ENCODE data around the gene VWA5B2.

Gene VWA5B2

DNA sequence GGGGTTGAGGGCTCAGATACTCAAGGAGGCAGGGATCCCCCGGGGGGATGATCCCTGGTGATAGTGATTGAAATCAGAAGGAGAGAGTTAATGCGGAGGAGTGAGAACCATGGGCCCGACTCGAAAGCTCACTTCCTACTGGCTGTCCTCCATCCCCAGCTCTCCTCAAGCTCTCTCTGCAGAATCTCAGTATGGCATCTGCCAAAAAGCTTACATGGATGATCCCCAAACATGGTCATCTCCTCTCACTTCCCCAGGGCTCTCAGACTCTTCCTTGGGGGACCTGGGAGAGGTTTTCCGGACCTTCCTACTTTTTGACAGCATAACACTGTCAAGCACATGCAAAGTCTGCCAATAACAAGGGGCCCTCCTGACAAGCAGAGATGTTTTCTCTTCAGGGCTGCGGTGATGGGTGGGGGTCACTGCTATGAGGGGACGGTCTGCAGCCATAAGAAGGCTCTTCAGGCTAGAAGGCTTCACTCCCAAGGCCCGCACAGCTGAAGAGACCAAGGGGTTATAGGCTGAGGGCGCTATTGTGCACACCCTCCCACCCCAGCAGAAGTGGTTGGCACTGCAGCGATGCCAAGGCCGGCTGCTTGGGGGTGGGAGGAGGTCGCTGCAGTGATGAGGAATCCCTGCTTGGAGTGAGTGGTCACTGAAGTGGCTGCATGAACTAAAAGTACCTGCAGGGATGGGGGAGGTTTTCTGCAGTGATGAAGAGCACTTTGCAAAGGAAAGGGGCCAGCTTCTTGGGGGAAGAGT, 828 bp upstream of the VWA5B2 start:
- Histone ChIP-seq H3K4me3 (ENCODE audit: low read depth in 1 of 2, low read length in 2 of 2) (peak overlapping the region; percentile 35 to 50), H3K9me3 (ENCODE audit: low read length) (no peaks in the 10 kb centered on the region), H3K9ac (ENCODE audit: low read length) (no peak overlapping the region), H3K27ac (ENCODE audit: low read depth, low read length) (no peak overlapping the region), H3K4me1 (ENCODE audit: insufficient read depth, low read length) (peaks cover 13% of the 10 kb centered on the region), H3K36me3 (ENCODE audit: insufficient read depth, low read length) (no peaks in the 10 kb centered on the region), H3K27me3 (ENCODE audit: control insufficient read depth in 1 of 2, insufficient read depth in 2 of 2, low read length in 2 of 2) (peaks cover 29 to 62% of the 10 kb centered on the region in 2 donors)

DNA sequence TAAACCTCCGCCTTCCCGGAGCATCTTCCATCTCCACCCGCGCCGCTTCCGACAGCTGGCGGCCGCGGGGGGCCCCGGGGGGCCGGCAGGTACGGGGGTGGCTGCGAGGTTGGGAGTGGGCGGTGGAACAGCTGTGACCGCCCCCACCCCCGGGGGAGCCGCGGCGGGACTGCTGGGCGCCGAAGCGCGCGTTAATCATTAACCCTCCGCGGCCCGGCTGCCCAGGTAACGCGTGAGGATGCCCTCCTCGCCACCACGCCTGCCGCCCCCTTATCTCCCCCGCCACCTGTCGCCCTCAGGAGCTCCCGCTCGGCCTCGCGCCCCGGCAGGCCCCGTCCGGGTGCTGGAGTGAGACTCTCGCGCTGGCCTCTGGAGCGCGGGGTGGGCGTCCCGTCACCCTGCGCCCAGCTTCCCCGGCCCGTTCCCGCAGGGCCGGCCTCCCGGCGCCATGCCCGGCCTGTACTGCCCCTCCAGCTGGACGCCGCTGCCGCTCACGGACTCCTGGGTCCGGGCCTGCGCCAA, 757 bp downstream of the VWA5B2 start:
- Histone ChIP-seq H3K36me3 (ENCODE audit: insufficient read depth, low read length) (no peaks in the 10 kb centered on the region), H3K9me3 (ENCODE audit: low read length) (no peaks in the 10 kb centered on the region), H3K4me3 (ENCODE audit: low read depth in 1 of 2, low read length in 2 of 2) (peak overlapping the region in 1 of 2 donors; percentile 50), H3K27ac (ENCODE audit: low read depth, low read length) (no peak overlapping the region), H3K27me3 (ENCODE audit: control insufficient read depth in 1 of 2, insufficient read depth in 2 of 2, low read length in 2 of 2) (peaks cover 29 to 62% of the 10 kb centered on the region in 2 donors), H3K4me1 (ENCODE audit: insufficient read depth, low read length) (peaks cover 13% of the 10 kb centered on the region), H3K9ac (ENCODE audit: low read length) (no peak overlapping the region)

DNA sequence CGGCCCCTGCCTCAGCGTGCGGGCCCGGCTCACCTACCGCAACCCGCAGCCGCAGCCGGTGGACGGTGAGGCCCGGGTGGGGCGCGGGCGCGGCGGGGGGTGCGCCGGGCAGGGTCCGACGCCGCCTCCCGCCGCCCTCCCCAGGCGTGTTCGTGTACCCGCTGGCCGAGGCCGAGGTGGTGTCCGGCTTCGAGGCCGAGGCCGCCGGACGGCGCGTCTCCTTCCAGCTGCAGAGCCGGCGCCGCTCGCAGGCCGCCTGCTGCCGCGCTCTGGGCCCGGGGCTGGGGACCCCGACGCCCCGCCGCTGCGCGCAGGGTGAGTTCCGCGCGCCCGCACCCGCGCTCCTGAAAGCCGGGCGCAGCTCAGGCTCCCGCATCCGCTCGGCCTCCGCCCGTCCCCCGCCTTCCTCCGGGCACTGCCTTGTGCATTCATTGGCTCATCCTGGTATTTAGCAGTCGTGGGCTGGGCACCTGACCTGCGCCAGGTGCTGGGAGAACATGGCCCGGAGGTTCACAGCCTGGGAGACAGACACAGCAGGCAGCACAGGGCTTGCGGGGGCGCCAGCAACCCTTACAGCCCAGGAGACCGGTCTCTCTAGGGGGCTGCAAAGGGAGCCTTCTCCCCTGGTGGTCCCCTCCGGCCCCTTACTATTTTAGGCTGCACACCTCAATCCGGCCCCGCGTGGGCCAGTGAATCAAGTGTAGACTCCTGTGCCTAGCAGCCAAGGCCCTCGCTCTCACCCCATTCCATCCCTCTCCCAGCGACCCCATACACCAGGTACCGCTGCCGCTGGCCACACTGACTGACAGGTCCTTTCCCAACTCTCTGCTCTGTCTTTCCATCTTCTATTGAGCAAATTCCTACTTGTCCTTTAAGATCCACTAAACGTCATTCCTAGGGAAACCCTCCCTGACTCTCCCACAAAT, 1.5 kb downstream of the VWA5B2 start:
- Histone ChIP-seq H3K9me3 (ENCODE audit: low read length) (no peaks in the 10 kb centered on the region), H3K27me3 (ENCODE audit: control insufficient read depth in 1 of 2, insufficient read depth in 2 of 2, low read length in 2 of 2) (peaks cover 29 to 62% of the 10 kb centered on the region in 2 donors), H3K9ac (ENCODE audit: low read length) (no peak overlapping the region), H3K36me3 (ENCODE audit: insufficient read depth, low read length) (no peaks in the 10 kb centered on the region), H3K4me3 (ENCODE audit: low read depth in 1 of 2, low read length in 2 of 2) (no peak overlapping the region), H3K4me1 (ENCODE audit: insufficient read depth, low read length) (peaks cover 13% of the 10 kb centered on the region), H3K27ac (ENCODE audit: low read depth, low read length) (no peak overlapping the region)

DNA sequence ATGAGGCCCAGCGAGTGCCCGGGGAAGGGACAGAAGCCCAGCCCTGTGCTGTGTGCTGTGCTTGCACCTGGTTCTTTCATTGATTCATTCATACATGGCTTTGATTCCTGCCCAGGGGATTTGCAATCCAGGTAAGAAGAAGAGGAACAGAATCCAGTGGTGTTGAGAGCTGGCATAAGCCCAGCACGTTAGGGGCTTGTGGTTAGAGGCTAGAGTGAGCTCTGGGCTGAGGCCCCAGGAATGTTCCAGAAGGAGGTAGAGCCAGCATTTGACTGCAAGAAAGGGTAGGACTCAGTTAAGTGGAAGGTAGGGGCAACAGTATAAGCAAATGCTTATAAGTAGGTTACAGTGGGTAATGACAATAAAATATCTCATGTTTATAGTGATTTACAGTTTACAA, 2.3 kb downstream of the VWA5B2 start:
- Histone ChIP-seq H3K4me1 (ENCODE audit: insufficient read depth, low read length) (peaks cover 13% of the 10 kb centered on the region), H3K4me3 (ENCODE audit: low read depth in 1 of 2, low read length in 2 of 2) (no peak overlapping the region), H3K36me3 (ENCODE audit: insufficient read depth, low read length) (no peaks in the 10 kb centered on the region), H3K9me3 (ENCODE audit: low read length) (no peaks in the 10 kb centered on the region), H3K9ac (ENCODE audit: low read length) (no peak overlapping the region), H3K27ac (ENCODE audit: low read depth, low read length) (no peak overlapping the region), H3K27me3 (ENCODE audit: control insufficient read depth in 1 of 2, insufficient read depth in 2 of 2, low read length in 2 of 2) (peaks cover 29 to 59% of the 10 kb centered on the region in 2 donors)

DNA sequence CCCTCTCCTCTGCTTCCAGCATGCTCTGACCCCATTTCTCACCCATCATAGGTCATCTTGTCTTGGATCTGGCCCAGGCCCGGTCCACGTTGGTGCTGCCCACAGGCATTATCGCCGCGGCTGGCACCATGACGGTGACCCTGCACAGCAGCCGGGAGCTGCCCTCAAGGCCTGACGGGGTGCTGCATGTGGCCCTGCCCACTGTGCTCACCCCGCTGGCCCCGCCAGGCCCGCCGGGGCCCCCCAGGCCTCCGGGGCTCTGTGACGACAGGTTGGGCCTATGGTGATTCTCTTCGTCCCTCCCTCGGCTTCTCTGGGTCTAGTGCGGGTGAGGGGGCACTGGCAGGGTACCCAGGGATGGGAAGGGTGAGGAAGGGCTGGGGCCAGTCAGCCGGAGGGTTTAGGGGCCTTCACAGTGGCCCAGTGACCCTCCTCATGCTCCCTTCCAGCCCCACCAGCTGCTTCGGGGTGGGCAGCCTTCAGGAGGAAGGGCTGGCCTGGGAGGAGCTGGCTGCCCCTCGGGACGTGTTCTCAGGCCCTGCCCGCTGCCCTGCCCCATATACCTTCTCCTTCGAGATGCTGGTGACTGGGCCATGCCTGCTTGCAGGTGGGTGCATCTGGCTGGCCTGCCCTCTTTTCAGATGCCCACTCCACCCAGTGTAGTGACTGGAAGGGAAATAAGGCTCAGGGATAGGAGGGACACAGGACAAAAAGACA, 3.9 kb downstream of the VWA5B2 start:
- Histone ChIP-seq H3K4me1 (ENCODE audit: insufficient read depth, low read length) (peaks cover 13% of the 10 kb centered on the region), H3K27me3 (ENCODE audit: control insufficient read depth in 1 of 2, insufficient read depth in 2 of 2, low read length in 2 of 2) (peaks cover 29 to 49% of the 10 kb centered on the region in 2 donors), H3K4me3 (ENCODE audit: low read depth in 1 of 2, low read length in 2 of 2) (no peak overlapping the region), H3K27ac (ENCODE audit: low read depth, low read length) (no peak overlapping the region), H3K9me3 (ENCODE audit: low read length) (no peaks in the 10 kb centered on the region), H3K36me3 (ENCODE audit: insufficient read depth, low read length) (no peaks in the 10 kb centered on the region), H3K9ac (ENCODE audit: low read length) (no peak overlapping the region)

DNA sequence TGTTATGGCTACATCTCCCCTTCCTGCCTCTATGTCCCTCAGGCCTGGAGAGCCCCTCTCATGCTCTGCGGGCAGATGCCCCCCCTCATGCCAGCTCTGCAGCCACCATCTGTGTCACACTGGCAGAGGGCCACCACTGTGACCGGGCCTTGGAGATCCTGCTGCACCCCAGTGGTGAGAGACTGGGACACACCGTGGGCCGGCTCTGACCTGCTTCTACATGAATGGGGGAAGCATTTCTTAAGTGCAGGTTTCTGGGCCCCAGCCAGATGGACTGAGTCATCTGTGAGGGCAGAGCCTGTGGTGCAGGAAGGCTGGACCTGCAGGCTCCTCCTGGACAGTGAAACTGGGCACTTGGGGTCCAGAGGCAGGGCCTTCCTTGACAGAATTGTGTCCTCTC, 4.8 kb downstream of the VWA5B2 start:
- H3K36me3 ChIP-seq (ENCODE audit: insufficient read depth, low read length) = no peaks in the 10 kb centered on the region
- no peak overlapping the region for H3K27ac ChIP-seq (ENCODE audit: low read depth, low read length)
- peaks cover 5% of the 10 kb centered on the region for H3K4me1 ChIP-seq (ENCODE audit: insufficient read depth, low read length)
- H3K9ac ChIP-seq (ENCODE audit: low read length) = no peak overlapping the region
- H3K9me3 ChIP-seq (ENCODE audit: low read length) = no peaks in the 10 kb centered on the region
- no peak overlapping the region for H3K4me3 ChIP-seq (ENCODE audit: low read depth in 1 of 2, low read length in 2 of 2)
- H3K27me3 ChIP-seq (ENCODE audit: control insufficient read depth in 1 of 2, insufficient read depth in 2 of 2, low read length in 2 of 2) = peaks cover 24 to 50% of the 10 kb centered on the region in 2 donors

DNA sequence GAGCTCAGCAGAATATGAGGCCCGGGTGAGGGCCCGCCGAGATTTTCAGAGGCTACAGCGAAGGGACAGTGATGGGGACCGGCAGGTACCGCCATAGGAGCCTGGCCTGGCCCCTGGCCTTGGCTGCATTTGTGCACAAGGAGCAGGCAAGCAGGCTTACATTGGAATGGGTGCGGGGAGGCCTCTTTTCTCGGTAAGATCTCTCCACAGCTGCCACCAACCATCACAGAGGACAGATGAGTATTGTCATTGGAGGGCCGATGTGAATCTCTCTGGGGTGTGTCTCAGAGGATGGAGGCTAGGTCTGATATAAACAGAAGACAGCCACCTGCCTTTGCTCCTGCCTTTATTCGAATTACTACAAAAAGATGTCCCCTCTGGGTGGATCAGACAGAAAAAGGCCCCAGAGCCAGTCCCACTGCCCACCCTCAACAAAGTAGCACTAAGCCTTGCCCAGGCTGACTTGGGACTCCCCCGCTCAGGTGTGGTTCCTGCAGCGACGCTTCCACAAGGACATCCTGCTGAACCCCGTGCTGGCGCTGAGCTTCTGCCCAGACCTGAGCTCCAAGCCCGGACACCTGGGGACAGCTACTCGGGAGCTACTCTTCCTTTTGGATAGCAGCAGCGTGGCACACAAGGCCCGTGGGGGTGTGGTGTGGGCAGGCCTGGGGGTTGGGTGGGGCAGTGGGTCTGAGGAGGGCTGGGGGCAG, 5.4 kb downstream of the VWA5B2 start:
- no peak overlapping the region for H3K27ac ChIP-seq (ENCODE audit: low read depth, low read length)
- H3K27me3 ChIP-seq (ENCODE audit: control insufficient read depth in 1 of 2, insufficient read depth in 2 of 2, low read length in 2 of 2) = peaks cover 24 to 49% of the 10 kb centered on the region in 2 donors
- H3K4me3 ChIP-seq (ENCODE audit: low read depth in 1 of 2, low read length in 2 of 2) = no peak overlapping the region
- H3K9me3 ChIP-seq (ENCODE audit: low read length) = no peaks in the 10 kb centered on the region
- no peaks in the 10 kb centered on the region for H3K36me3 ChIP-seq (ENCODE audit: insufficient read depth, low read length)
- H3K9ac ChIP-seq (ENCODE audit: low read length) = no peak overlapping the region
- peaks cover 2% of the 10 kb centered on the region for H3K4me1 ChIP-seq (ENCODE audit: insufficient read depth, low read length)

DNA sequence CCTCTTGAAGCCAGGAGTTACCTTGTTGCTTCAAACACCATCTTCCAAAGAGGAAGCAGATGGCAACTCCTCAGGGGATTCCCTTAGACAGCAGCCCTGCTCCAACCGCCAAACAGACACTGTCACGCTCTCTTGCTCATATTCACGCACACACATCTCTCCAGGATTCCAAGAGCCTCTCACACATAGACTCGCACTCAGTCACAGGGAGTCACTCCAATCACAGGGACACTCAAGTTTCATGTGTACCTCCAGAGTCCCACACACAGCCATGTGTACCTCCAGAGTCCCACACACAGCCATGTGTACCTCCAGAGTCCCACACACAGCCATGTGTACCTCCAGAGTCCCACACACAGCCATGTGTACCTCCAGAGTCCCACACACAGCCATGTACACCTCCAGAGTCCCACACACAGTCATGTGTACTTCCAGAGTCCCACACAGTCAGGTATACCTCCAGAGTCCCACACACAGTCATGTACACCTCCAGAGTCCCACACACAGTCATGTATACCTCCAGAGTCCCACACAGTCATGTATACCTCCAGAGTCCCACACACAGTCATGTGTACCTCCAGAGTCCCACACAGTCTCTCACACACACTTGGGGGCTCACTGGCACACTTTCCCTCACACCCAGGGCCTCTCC, 6.1 kb downstream of the VWA5B2 start:
- Histone ChIP-seq H3K9me3 (ENCODE audit: low read length) (no peaks in the 10 kb centered on the region), H3K9ac (ENCODE audit: low read length) (no peak overlapping the region), H3K4me1 (ENCODE audit: insufficient read depth, low read length) (no peaks in the 10 kb centered on the region), H3K27ac (ENCODE audit: low read depth, low read length) (no peak overlapping the region), H3K27me3 (ENCODE audit: control insufficient read depth in 1 of 2, insufficient read depth in 2 of 2, low read length in 2 of 2) (peaks cover 24 to 44% of the 10 kb centered on the region in 2 donors), H3K4me3 (ENCODE audit: low read depth in 1 of 2, low read length in 2 of 2) (no peak overlapping the region), H3K36me3 (ENCODE audit: insufficient read depth, low read length) (no peaks in the 10 kb centered on the region)

DNA sequence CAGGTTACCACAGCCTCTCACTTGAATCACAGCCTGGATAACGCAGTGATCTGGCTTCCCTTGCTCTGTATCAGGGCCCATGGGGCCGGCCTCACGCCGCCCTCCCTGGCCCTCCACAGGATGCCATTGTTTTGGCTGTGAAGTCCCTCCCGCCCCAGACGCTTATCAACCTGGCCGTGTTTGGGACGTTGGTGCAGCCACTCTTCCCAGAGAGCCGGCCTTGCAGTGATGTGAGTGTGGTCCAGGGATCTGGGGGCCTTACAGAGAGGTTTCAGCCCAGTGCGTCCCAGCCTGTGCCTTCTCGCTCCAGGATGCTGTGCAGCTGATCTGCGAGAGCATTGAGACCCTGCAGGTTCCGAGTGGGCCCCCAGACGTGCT, 6.6 kb downstream of the VWA5B2 start:
- no peaks in the 10 kb centered on the region for H3K36me3 ChIP-seq (ENCODE audit: insufficient read depth, low read length)
- H3K27me3 ChIP-seq (ENCODE audit: control insufficient read depth in 1 of 2, insufficient read depth in 2 of 2, low read length in 2 of 2) = peaks cover 19 to 45% of the 10 kb centered on the region in 2 donors
- H3K4me3 ChIP-seq (ENCODE audit: low read depth in 1 of 2, low read length in 2 of 2) = no peak overlapping the region
- H3K27ac ChIP-seq (ENCODE audit: low read depth, low read length) = no peak overlapping the region
- H3K9me3 ChIP-seq (ENCODE audit: low read length) = no peaks in the 10 kb centered on the region
- H3K9ac ChIP-seq (ENCODE audit: low read length) = no peak overlapping the region
- no peaks in the 10 kb centered on the region for H3K4me1 ChIP-seq (ENCODE audit: insufficient read depth, low read length)

DNA sequence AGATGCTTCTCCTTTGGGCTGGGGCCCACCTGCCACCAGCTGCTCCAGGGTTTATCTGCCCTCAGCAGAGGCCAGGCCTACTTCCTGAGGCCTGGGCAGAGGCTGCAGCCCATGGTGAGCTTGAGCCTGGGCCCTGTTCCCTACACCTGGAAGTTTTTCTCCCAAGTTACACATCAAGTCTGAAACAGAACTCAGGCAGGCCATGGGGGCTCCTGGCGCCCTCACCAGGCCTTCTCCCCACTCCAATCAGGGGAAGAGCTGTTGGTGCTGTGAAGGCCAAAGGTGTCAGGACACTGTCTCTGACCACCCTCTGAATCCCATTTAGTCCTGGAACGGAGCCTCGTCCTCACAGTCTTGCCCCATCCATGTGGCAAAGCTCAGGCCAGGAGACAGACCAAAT, 7.3 kb downstream of the VWA5B2 start:
- H3K4me1 ChIP-seq (ENCODE audit: insufficient read depth, low read length) = no peaks in the 10 kb centered on the region
- no peaks in the 10 kb centered on the region for H3K9me3 ChIP-seq (ENCODE audit: low read length)
- H3K4me3 ChIP-seq (ENCODE audit: low read depth in 1 of 2, low read length in 2 of 2) = no peak overlapping the region
- no peak overlapping the region for H3K9ac ChIP-seq (ENCODE audit: low read length)
- H3K27me3 ChIP-seq (ENCODE audit: control insufficient read depth in 1 of 2, insufficient read depth in 2 of 2, low read length in 2 of 2) = peaks cover 13 to 45% of the 10 kb centered on the region in 2 donors
- no peak overlapping the region for H3K27ac ChIP-seq (ENCODE audit: low read depth, low read length)
- H3K36me3 ChIP-seq (ENCODE audit: insufficient read depth, low read length) = no peaks in the 10 kb centered on the region
